GM10266 (cell line): ENCODE data around the gene SHANK1.

Source experiments
- DNase-seq: peaks from one replicate; pipeline ENCODE4 v3.0.0; 2012; ENCODE audit errors: extremely low spot score
- TF ChIP-seq, protein P1 (sequence below): IDR thresholded peaks from 2 replicates; pipeline ENCODE4 v1.5.1; 2012; ENCODE audit warnings: mild to moderate bottlenecking, low read depth; ENCODE audit not compliant: control insufficient read depth, insufficient read depth; ENCODE audit errors: missing control alignments

Gene SHANK1

DNA sequence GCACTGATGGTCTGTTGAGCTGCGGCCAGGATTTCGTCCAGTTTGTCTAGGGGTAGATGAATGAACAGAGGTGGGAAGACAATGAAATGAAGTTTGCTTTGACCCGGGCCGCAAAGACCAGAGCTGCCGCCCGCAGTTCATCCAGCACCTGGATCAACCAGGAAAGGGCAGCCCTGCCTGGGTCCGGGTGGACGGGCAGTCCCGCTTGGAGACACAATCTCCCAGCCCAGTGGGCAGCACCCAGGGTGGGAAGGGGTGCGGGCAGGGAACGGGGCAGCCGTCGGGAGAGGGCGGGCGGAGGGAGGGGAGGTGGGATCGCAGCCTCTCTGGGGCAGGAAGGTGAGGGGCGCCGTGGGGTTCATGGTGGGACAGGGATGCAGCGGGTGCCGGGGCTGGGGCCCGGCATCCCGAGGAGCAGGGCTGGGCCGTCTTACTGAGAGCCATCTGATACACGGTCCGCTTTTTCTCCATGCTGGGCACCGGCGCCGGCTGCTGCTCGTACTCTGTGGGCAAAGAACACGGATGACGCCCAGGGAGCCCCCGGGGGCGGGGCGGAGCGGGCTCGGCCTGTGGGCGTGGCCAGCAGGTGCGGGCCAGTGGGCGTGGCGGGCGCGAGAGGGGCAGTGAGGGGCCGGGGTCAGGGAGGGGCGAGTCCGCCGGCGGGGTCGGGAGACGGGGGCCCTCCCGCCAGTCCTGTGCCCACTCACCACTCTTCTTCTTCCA is 33.1 kb downstream of the SHANK1 start:
- DNase-seq = no peak
- TF ChIP-seq, protein P1, sequence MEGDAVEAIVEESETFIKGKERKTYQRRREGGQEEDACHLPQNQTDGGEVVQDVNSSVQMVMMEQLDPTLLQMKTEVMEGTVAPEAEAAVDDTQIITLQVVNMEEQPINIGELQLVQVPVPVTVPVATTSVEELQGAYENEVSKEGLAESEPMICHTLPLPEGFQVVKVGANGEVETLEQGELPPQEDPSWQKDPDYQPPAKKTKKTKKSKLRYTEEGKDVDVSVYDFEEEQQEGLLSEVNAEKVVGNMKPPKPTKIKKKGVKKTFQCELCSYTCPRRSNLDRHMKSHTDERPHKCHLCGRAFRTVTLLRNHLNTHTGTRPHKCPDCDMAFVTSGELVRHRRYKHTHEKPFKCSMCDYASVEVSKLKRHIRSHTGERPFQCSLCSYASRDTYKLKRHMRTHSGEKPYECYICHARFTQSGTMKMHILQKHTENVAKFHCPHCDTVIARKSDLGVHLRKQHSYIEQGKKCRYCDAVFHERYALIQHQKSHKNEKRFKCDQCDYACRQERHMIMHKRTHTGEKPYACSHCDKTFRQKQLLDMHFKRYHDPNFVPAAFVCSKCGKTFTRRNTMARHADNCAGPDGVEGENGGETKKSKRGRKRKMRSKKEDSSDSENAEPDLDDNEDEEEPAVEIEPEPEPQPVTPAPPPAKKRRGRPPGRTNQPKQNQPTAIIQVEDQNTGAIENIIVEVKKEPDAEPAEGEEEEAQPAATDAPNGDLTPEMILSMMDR = no peak

DNA sequence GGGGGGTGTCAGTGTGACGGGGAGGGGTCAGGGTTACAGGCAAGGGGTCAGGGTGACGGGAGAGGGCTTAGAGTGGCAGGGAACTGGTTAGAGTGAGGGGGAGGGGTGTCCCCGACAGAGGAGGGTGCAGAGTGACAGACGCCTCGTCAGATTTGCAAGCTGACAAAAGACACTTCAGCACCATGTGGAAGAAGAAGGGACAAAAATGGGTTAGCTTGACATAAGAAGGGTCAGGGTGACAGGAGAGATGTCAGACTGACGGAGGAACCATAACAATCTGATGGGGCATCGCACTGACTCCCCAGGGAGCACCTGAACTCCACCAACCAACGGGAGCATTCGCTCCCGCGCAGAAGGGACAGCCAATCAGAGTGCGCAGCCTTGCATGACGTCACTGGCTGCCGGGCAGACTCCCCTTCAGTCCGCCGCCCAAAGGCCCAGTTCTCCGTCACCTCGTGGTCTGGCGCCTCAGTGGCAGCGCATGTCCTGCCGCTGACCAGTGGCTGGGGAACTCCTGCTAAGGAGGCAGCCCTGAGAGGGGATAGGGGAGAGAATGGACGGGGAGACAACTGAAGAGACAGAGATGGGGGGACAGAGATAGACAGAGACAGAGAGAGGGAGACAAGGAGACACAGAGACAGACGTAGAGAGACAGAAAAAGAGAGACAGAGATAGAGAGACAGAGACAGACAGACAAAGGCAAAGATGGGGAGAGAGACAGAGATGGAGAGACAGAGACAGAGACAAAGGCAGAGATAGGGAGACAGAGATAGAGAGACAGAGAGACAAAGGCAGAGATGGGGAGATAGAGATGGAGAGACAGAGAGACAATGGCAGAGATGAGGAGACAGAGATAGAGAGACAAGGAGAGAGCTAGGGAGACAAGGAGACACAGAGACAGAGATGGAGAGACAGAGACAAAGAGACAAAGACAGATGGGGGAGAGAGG is 40.2 kb downstream of the SHANK1 start:
- DNase-seq = peak; percentile 97
- TF ChIP-seq, protein P1 = no peak

GRCh38 chr19:50678323-50678722 is 41.3 kb downstream of the SHANK1 start:
- no peak for DNase-seq
- TF ChIP-seq, protein P1 = no peak

GRCh38 chr19:50677636-50678035 is 42.0 kb downstream of the SHANK1 start:
- DNase-seq = no peak
- TF ChIP-seq, protein P1 = no peak

GRCh38 chr19:50676625-50677197 is 42.9 kb downstream of the SHANK1 start:
- TF ChIP-seq, protein P1 = no peak
- DNase-seq = no peak

DNA sequence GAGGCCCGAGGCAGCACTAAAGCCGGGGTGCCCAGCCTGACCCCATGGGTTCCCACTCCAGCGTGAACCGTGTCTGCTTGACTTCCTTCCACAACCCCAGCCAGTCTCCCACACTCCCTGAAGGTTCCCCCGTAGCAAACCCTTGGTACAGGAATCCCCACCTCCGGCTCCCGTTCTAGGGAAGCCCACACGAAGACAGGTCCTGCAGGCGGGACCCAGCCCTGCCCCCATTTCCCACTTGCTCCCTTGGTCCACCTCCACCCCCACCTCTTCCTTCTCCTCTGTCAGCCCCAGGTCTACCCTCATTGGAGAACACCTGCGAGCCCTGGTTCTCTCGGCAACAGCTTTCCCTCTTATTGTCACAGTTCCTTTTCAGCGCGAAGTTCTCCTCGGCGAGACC is 46.5 kb downstream of the SHANK1 start:
- TF ChIP-seq, protein P1 = no peak
- no peak for DNase-seq
